Uterus (tissue), 4 donors: ENCODE data around the gene EPYC. TPM values are rescaled to one million over a fixed set of nuclear protein-coding genes. Genes with fewer than 3 reads are reported as not detected.

Experiments
- DNase-seq, 2 donors: peaks; one replicate each; pipeline ENCODE4 v3.0.0-alpha.2; 2019 to 2020
- H3K27ac ChIP-seq, 2 donors: fragments of 200-600 bp; sonication (generic); 1 replicate in 1 of 2; 2 replicates in 1 of 2; pipeline ENCODE4 v1.5.1; 2016 to 2018
- H3K27me3 ChIP-seq, 2 donors: fragments of 200-600 bp; sonication (generic); one replicate each; pipeline ENCODE4 v1.5.1; 2018 to 2019; ENCODE audit warnings: control low read depth in 1 of 2
- H3K36me3 ChIP-seq, 2 donors: fragments of 200-600 bp; sonication (generic); one replicate each; pipeline ENCODE4 v1.5.1; 2019; ENCODE audit warnings: control low read depth in 1 of 2
- H3K4me1 ChIP-seq, 2 donors: fragments of 200-600 bp; sonication (generic); one replicate each; pipeline ENCODE4 v1.5.1; 2018 to 2019; ENCODE audit warnings: control low read depth in 1 of 2
- H3K4me3 ChIP-seq, 2 donors: fragments of 200-600 bp; sonication (generic); 1 replicate in 1 of 2; 2 replicates in 1 of 2; pipeline ENCODE4 v1.5.1; 2018 to 2019; ENCODE audit warnings: mild to moderate bottlenecking in 1 of 2
- H3K9me3 ChIP-seq, 2 donors: fragments of 200-600 bp; sonication (generic); one replicate each; pipeline ENCODE4 v1.5.1; 2019; ENCODE audit warnings: control low read depth in 1 of 2
- CTCF ChIP-seq, 4 experiments: fragments of 200-600 bp in 2 of 4; fragments of 450-650 bp in 2 of 4; sonication (generic) in 2 of 4; IDR thresholded peaks; one replicate each; pipeline ENCODE4 v1.5.1; 2016 to 2019; ENCODE audit warnings: antibody characterized with exemption in 4 of 4, mild to moderate bottlenecking in 2 of 4, moderate library complexity in 1 of 4
- POLR2A ChIP-seq, 2 donors: fragments of 450-650 bp; IDR thresholded peaks; one replicate each; pipeline ENCODE4 v1.6.1; 2016; ENCODE audit warnings: antibody characterized with exemption in 2 of 2, mild to moderate bottlenecking in 1 of 2, moderate library complexity in 1 of 2
- intact Hi-C: fragments of 100-400 bp; cut with DNase I; formaldehyde crosslinking; loops from one replicate; pipeline ENCODE4 v1.15.1; 2023; ENCODE audit warnings: low total_unique reads
- total RNA-seq, 4 donors: library from RNA; depleted of rRNA in 3 of 4; stranded (reverse); fragments of >200 nt in 3 of 4; gene quantifications; one replicate each; pipeline versions ENCODE4 v1.1.0 to v1.2.4, GENCODE V29; 2014 to 2023
- donor health status: DM: yes; HTN: yes; CAD: no.

Gene EPYC
- total RNA-seq, 4 donors from 2014 or later = 0.14 TPM; not detected in 3

- no peak for DNase-seq
- Histone ChIP-seq H3K4me3 (no peak overlapping the region), H3K27ac (no peak overlapping the region), H3K36me3 (no peaks in the 10 kb centered on the region), H3K9me3 (no peaks in the 10 kb centered on the region), H3K4me1 (no peaks in the 10 kb centered on the region), H3K27me3 (no peaks in the 10 kb centered on the region)
- no peak for TF ChIP-seq POLR2A (IDR thresholded peaks at IDR 0.05)
- TF ChIP-seq CTCF (IDR thresholded peaks at IDR 0.05) = no peak
- intact Hi-C loops = no loop called here
Observed at GRCh38 chr12:90961154-90961553, 43.6 kb downstream of the EPYC start.

- peak in 1 of 2 donors; percentile 43 for DNase-seq
- H3K36me3 ChIP-seq = no peaks in the 10 kb centered on the region
- TF ChIP-seq POLR2A (IDR thresholded peaks at IDR 0.05) (no peak), CTCF (IDR thresholded peaks at IDR 0.05) (peak; percentile 58 to 71 (median 69))
- no peak overlapping the region for H3K4me3 ChIP-seq
- intact Hi-C loops = no loop called here
- H3K27me3 ChIP-seq = no peaks in the 10 kb centered on the region
- H3K4me1 ChIP-seq = no peaks in the 10 kb centered on the region
- no peak overlapping the region for H3K27ac ChIP-seq
- no peaks in the 10 kb centered on the region for H3K9me3 ChIP-seq
Observed at GRCh38 chr12:90959538-90960139, 45.1 kb downstream of the EPYC start.

GRCh38 chr12:90959032-90959431 is 45.7 kb downstream of the EPYC start:
- no peaks in the 10 kb centered on the region for H3K27me3 ChIP-seq
- TF ChIP-seq CTCF (IDR thresholded peaks at IDR 0.05) (peak in 3 of 4 experiments; percentile 24 to 35 (median 29)), POLR2A (IDR thresholded peaks at IDR 0.05) (no peak)
- intact Hi-C loops = no loop called here
- H3K4me3 ChIP-seq = no peak overlapping the region
- H3K9me3 ChIP-seq = no peaks in the 10 kb centered on the region
- H3K36me3 ChIP-seq = no peaks in the 10 kb centered on the region
- H3K27ac ChIP-seq = no peak overlapping the region
- H3K4me1 ChIP-seq = no peaks in the 10 kb centered on the region
- DNase-seq = no peak

GRCh38 chr12:90958347-90958746 is 46.4 kb downstream of the EPYC start:
- H3K4me1 ChIP-seq = no peaks in the 10 kb centered on the region
- no peaks in the 10 kb centered on the region for H3K27me3 ChIP-seq
- TF ChIP-seq CTCF (IDR thresholded peaks at IDR 0.05) = no peak
- TF ChIP-seq POLR2A (IDR thresholded peaks at IDR 0.05) = no peak
- no peaks in the 10 kb centered on the region for H3K36me3 ChIP-seq
- intact Hi-C loops = no loop called here
- H3K9me3 ChIP-seq = no peaks in the 10 kb centered on the region
- no peak overlapping the region for H3K27ac ChIP-seq
- H3K4me3 ChIP-seq = no peak overlapping the region
- DNase-seq = no peak

GRCh38 chr12:90954921-90955320 is 49.9 kb downstream of the EPYC start, which contains the start of gene CCER1:
CCER1 (minus strand) TSS chr12:90955176; CDS start chr12:90954742, 434 bp downstream.
- Histone ChIP-seq H3K27me3 (no peaks in the 10 kb centered on the region), H3K27ac (no peak within 1 kb of the TSS), H3K36me3 (no peaks in the 10 kb centered on the region), H3K4me3 (no peak within 1 kb of the TSS), H3K4me1 (no peaks in the 10 kb centered on the region), H3K9me3 (no peaks in the 10 kb centered on the region)
- intact Hi-C loops = no loop called here
- DNase-seq = no peak
- no peak for TF ChIP-seq POLR2A (IDR thresholded peaks at IDR 0.05)
